Lower leg skin (tissue), 4 donors: ENCODE measurements around the gene UBR3. TPM values are rescaled to one million over a fixed set of nuclear protein-coding genes. Genes with fewer than 3 reads are reported as not detected.

Source experiments
- DNase-seq, 2 donors: peaks; one replicate each; pipeline ENCODE4 v3.0.0-alpha.2; 2019; ENCODE audit warnings: low spot score in 2 of 2
- H3K4me3 ChIP-seq: fragments of 200-600 bp; sonication (generic); 2 replicates; pipeline ENCODE4 v1.5.1; 2017; ENCODE audit warnings: mild to moderate bottlenecking, low read depth; ENCODE audit not compliant: poor library complexity, severe bottlenecking
- CTCF ChIP-seq, 3 donors: fragments of 450-650 bp; IDR thresholded peaks; one replicate each; pipeline ENCODE4 v1.5.1; 2016; ENCODE audit warnings: antibody characterized with exemption in 3 of 3, mild to moderate bottlenecking in 3 of 3, moderate library complexity in 2 of 3
- POLR2A ChIP-seq, 2 donors: fragments of 450-650 bp; IDR thresholded peaks; one replicate each; pipeline ENCODE4 v1.6.1; 2016 to 2017; ENCODE audit warnings: antibody characterized with exemption in 2 of 2, mild to moderate bottlenecking in 1 of 2, moderate library complexity in 1 of 2
- WGBS, 2 donors: methylation state at CpG; one replicate each; pipeline ENCODE4 v1.1.5; 2018; 5-methylcytosine and 5-hydroxymethylcytosine counted together
- intact Hi-C: fragments of 100-400 bp; cut with DNase I; formaldehyde crosslinking; loops from one replicate; pipeline ENCODE4 v1.15.0; 2023; ENCODE audit warnings: low total_unique reads
- total RNA-seq, 4 donors: library from RNA; depleted of rRNA; stranded (reverse); fragments of >200 nt; gene quantifications; one replicate each; pipeline ENCODE4 v1.1.0, GENCODE V29; 2016

UBR3 gene
- total RNA-seq: 10 to 100 TPM; 40.8 to 64.7 (median 50.5) TPM

GRCh38 chr2:169827272-169828140 lies at the start of gene UBR3:
TSS of gene UBR3 (plus strand) at chr2:169827454. CDS start at chr2:169827508, 54 bp downstream.
- peak; percentile 91 to 98 for DNase-seq
- peak in 1 of 2 donors; percentile 53 for TF ChIP-seq POLR2A (IDR thresholded peaks at IDR 0.05)
- no peak for TF ChIP-seq CTCF (IDR thresholded peaks at IDR 0.05)
- intact Hi-C loops: no loop called here
- WGBS, 2 donors: 0% methylated on average over 56 to 80 of the region's 104 CpGs
- peak within 1 kb of the TSS; percentile 94 for H3K4me3 ChIP-seq

- WGBS, 2 donors: 87 to 91% methylated on average over 3 of the region's 3 CpGs
- intact Hi-C loops: no loop called here
- DNase-seq: no peak
- no peak for TF ChIP-seq POLR2A (IDR thresholded peaks at IDR 0.05)
- no peak for TF ChIP-seq CTCF (IDR thresholded peaks at IDR 0.05)
- no peak overlapping the region for H3K4me3 ChIP-seq
These were observed 48.8 kb upstream of the UBR3 start for GRCh38 chr2:169778446-169778845.

- 77 to 89% methylated on average over 4 of the region's 4 CpGs for WGBS, 2 donors
- intact Hi-C loops: no loop called here
- TF ChIP-seq POLR2A (IDR thresholded peaks at IDR 0.05): no peak
- no peak for TF ChIP-seq CTCF (IDR thresholded peaks at IDR 0.05)
- H3K4me3 ChIP-seq: no peak overlapping the region
- no peak for DNase-seq
These were observed 45.8 kb upstream of the UBR3 start for GRCh38 chr2:169781249-169782013.

- H3K4me3 ChIP-seq: no peak overlapping the region
- intact Hi-C loops: no loop called here
- no peak for TF ChIP-seq POLR2A (IDR thresholded peaks at IDR 0.05)
- no peak for TF ChIP-seq CTCF (IDR thresholded peaks at IDR 0.05)
- 82 to 88% methylated on average over 1 of the region's 1 CpG for WGBS, 2 donors
- DNase-seq: no peak
These were observed 44.7 kb upstream of the UBR3 start for GRCh38 chr2:169782513-169782912.

GRCh38 chr2:169790581-169790980 lies 36.7 kb upstream of the UBR3 start:
- DNase-seq: no peak
- TF ChIP-seq POLR2A (IDR thresholded peaks at IDR 0.05) (no peak), CTCF (IDR thresholded peaks at IDR 0.05) (no peak)
- no peak overlapping the region for H3K4me3 ChIP-seq
- 83 to 85% methylated on average over 5 of the region's 5 CpGs for WGBS, 2 donors
- intact Hi-C loops: no loop called here
